GM19438 (cell line): Measurements from ENCODE around the gene STAT5B.

Source experiments
- ATAC-seq: cut with Tn5 transposase; IDR thresholded peaks from one replicate; pipeline ENCODE4 v1.9.1; 2021; ENCODE audit warnings: low read depth; ENCODE audit not compliant: unreplicated experiment

The STAT5B gene

GRCh38 chr17:42159796-42160530 is 116.2 kb downstream of the STAT5B start:
- ATAC-seq = no peak

GRCh38 chr17:42155614-42156045 is 120.6 kb downstream of the STAT5B start:
- ATAC-seq = no peak

GRCh38 chr17:42153919-42154742 is 122.1 kb downstream of the STAT5B start:
- ATAC-seq = no peak
